ENCODE measurements around the gene WDR45B. TPM values are rescaled to one million over a fixed set of nuclear protein-coding genes. Genes with fewer than 3 reads are reported as not detected.
"Not testable (repeated sequence)": the region's sequence is repeated elsewhere in the genome, so short reads cannot be mapped to it uniquely, and the experiment has no call there.

The WDR45B gene
- total and polyA plus RNA-seq, 5 experiments from 2014 or later = 22.5 to 75.0 (median 32.6) TPM

DNA sequence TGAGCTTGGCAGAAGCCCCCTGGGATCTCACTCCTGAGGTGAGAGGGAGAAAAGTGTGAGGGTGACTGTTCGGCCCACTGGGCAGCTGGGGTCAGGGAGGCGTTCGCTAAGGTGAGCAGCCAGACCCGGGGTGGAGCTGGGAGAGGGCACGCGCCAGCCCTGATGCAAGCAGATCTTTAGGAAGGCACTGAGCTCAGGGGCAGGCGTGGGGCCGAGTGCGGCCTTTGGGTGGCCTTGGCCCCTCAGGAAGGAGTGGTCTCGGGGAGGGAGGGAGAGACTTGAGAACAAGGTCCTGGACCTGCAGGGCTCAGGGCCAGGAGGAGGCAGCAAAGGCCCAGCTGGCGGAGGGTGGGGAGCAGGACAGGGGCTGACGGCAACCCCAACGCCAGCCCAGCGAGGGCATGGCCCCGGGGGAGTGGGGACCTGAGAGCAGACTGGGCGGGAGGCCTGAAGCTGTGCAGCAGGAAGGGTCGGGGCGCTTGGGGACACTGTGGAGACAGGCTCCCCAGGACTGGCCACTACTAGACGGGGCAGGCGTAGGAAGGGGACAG is 14.5 kb upstream of the WDR45B start:
- H3K4me3 Mint-ChIP-seq = no peak overlapping the region
- POLR2A ChIA-PET = no interaction called here
- H3K9me3 Mint-ChIP-seq = no peaks in the 10 kb centered on the region
- H3K27me3 Mint-ChIP-seq = no peaks in the 10 kb centered on the region
- peaks cover 0 to 2% (median 0%) of the 10 kb centered on the region in 3 donors for H3K36me3 Mint-ChIP-seq
- no peak overlapping the region for H3K27ac Mint-ChIP-seq
- H3K4me1 Mint-ChIP-seq = no peaks in the 10 kb centered on the region
- DNase-seq (no peak), ATAC-seq (no peak)

DNA sequence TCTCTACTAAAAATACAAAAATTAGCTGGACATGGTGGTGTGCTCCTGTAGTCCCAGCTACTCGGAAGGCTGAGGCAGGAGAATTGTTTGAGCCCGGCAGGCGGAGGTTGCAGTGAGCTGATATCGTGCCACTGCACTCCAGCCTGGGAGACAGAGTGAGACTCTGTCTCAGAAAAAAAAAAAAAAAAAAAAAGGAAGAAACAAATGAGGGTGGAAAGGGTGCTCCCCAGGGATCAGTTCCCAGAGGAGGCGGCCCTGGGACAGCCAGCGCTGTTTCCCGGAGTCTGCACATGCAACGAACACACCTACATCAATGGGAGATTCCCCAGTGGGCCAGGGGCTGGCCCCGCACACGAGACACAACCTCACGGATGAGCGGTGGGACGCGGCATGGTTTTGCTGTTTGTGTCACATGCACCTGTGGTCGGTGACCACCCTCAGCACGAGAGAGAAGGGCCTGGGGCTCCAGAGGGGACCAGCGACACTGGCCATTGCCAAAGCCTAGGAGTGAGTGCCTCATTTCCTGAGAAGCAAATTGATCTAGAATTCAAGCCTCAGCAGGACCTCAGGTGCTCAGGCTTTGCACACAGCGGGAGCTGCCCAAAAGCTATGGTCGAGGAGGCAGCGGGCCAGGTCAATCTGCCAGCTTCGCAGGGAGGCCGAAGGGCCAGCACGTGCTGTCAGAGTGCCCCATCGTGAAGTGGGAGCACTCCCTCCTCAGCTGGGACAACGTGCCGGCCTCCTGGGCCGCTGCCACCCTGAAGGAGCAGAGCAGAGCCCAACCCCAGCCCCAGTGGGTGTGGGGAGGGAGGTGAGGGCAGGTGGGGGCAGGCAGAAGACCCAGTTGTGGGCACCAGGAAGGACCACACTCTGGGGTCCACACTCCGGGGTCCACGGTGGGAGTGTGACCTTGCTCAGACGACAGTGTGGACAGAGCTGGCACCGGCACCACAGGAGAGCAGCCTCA is 13.8 kb upstream of the WDR45B start:
- Mint-ChIP-seq H3K27ac (peak overlapping the region in 1 of 10 donors; percentile 34), H3K4me3 (no peak overlapping the region), H3K36me3 (peaks cover 0 to 4% (median 0%) of the 10 kb centered on the region in 3 donors), H3K9me3 (no peaks in the 10 kb centered on the region), H3K4me1 (no peaks in the 10 kb centered on the region), H3K27me3 (no peaks in the 10 kb centered on the region)
- POLR2A ChIA-PET = no interaction called here
- no peak for DNase-seq
- no peak for ATAC-seq

DNA sequence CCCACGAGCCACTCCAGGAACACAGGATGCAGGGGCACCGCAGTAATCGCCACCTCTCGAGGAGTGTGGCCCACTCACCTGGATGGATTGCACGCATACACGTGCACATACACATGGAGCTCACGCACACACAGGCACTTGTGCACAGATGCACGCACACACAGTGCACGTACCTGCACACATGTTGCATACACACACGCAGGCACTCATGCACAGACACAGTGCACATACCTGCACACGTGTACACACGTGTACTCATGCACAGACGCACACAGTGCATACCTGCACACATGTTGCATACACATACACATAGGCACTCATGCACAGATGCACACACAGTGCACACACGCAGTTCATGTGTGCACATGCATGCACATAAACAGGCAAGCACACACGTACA is 11.6 kb upstream of the WDR45B start:
- POLR2A ChIA-PET = no interaction called here
- H3K4me3 Mint-ChIP-seq = no peak overlapping the region
- no peaks in the 10 kb centered on the region for H3K27me3 Mint-ChIP-seq
- no peaks in the 10 kb centered on the region for H3K9me3 Mint-ChIP-seq
- no peaks in the 10 kb centered on the region for H3K4me1 Mint-ChIP-seq
- peaks cover 0 to 4% (median 0%) of the 10 kb centered on the region in 3 donors for H3K36me3 Mint-ChIP-seq
- ATAC-seq (no peak), DNase-seq (no peak)
- H3K27ac Mint-ChIP-seq = no peak overlapping the region

DNA sequence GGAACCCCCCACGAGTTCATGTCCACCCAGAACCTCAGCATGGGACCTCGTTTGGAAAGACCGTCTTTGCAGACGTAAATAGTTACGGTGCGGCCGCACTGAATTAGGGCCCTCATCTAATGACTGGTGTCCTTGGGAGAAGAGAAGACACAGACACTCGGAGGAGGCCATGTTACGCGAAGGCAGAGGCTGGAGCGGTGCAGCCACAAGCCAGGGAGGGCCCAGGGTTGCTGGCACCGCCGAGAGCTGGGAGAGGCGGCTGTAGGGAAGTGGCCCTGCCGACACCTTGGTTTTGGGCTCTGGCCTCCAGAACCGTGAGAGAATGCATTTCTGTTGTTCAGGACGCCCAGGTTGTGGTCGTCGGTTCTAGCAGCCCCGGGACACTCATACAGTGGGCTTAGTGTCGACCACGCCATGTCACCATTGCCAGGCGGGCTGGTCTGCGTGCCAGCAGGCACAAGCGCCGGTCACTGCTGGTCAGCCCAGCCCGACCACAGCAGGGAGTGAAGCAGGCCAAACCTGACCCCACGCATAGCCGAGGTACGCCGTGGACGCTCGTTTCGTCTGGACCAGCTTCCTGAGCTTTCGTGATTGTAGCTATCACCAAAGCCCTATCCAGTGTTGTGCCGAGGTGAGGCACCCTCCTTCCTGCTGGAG is 10.7 kb upstream of the WDR45B start:
- Mint-ChIP-seq H3K36me3 (peaks cover 0 to 4% (median 0%) of the 10 kb centered on the region in 3 donors), H3K4me1 (no peaks in the 10 kb centered on the region), H3K4me3 (no peak overlapping the region), H3K27ac (no peak overlapping the region), H3K9me3 (no peaks in the 10 kb centered on the region), H3K27me3 (no peaks in the 10 kb centered on the region)
- DNase-seq (no peak), ATAC-seq (no peak)
- POLR2A ChIA-PET = no interaction called here

DNA sequence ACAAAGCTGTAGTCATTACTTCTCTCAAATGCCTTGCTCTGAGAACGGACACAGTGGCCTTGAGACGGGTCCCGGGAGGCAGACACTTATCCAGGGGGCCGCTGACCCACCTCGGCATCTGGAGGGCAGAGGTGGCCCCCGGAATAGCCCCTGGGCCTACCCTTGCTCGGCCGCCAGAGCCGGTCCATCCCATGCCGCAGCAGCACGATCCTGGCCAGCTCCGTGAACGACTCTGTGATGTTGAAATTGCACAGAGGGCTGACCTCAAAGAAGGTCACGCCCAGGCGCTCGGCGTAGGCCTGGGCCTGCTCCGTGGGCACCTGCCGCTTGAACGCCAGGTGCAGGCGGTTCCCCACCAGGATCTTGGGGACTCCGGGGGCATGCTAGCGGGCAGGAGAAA is 10.1 kb upstream of the WDR45B start:
- no peaks in the 10 kb centered on the region for H3K9me3 Mint-ChIP-seq

DNA sequence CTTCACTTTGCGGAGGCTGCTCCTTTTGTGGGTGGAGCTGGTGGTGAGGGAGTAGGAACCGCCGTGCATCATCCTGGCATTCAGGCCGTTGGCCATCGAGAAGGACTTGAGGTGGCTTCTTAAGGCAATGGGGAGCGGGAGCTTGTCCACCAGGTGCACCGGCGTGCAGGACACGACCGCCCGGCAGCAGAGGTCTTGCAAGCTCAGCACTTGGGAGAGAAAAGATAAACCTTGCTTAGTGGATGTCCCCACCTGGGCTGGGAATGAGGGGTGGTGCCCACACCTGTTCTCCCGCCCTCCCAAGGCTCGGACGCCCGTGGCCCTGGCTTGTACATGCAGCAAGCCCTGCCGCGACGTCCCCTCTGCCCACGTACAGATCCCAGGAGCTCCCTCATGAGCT is 9.7 kb upstream of the WDR45B start:
- POLR2A ChIA-PET = no interaction called here
- H3K4me1 Mint-ChIP-seq = no peaks in the 10 kb centered on the region
- H3K36me3 Mint-ChIP-seq = peaks cover 0 to 4% (median 0%) of the 10 kb centered on the region in 3 donors
- H3K4me3 Mint-ChIP-seq = no peak overlapping the region
- H3K9me3 Mint-ChIP-seq = no peaks in the 10 kb centered on the region
- ATAC-seq (no peak), DNase-seq (no peak)
- no peak overlapping the region for H3K27ac Mint-ChIP-seq
- H3K27me3 Mint-ChIP-seq = no peaks in the 10 kb centered on the region

More for the DNA sequence above, 10.1 kb upstream of the WDR45B start:
- Mint-ChIP-seq H3K27me3 (no peaks in the 10 kb centered on the region), H3K36me3 (peaks cover 0 to 4% (median 0%) of the 10 kb centered on the region in 3 donors), H3K4me3 (no peak overlapping the region), H3K4me1 (no peaks in the 10 kb centered on the region), H3K27ac (no peak overlapping the region)
- POLR2A ChIA-PET = no interaction called here
- ATAC-seq (no peak), DNase-seq (no peak)

DNA sequence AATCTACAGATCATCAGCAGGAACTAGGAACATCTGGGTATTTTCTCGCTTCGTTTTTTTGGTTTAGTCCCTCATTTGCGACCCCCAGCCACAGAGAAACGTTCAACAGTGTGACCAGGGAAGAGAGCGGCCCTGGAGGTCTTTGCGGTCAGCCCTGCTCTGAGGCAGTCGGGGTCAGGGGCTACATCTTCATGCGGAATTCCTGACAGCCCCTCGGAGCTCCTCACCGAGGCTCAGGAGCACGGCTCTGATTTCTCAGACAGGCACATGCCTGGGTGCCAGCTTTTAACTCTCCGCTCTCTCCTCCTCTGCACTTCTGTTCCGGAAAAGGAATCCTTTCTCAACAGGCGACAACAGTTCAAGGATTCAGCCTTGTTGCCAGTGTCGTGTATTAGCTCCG is 8.0 kb upstream of the WDR45B start:
- DNase-seq = no peak

DNA sequence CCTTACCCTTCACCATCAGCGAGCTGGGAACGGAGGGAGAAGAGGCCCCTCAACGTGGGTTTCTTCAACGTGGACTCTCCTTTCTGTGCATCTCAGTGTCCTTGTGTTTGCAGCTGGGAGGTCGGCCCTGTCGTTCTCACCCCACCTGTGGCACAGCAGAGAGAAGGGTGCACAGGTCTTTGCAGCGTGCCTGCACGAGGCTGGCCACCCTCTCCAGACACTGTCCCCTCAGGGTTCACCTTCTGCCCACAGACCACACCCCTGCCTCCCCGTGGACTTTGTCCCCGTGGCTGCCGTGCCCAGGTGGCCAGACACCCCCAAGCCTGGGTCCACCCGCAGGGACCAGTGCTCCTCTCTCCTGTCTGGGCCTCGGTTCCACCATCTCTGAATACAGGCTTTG is 7.3 kb upstream of the WDR45B start:
- Mint-ChIP-seq H3K36me3 (peaks cover 0 to 2% (median 0%) of the 10 kb centered on the region in 3 donors), H3K9me3 (no peaks in the 10 kb centered on the region), H3K27ac (no peak overlapping the region), H3K4me1 (no peaks in the 10 kb centered on the region), H3K4me3 (no peak overlapping the region), H3K27me3 (no peaks in the 10 kb centered on the region)
- ATAC-seq (no peak), DNase-seq (no peak)
- POLR2A ChIA-PET = no interaction called here

More for the DNA sequence above, 8.0 kb upstream of the WDR45B start:
- ATAC-seq = no peak
- Mint-ChIP-seq H3K9me3 (no peaks in the 10 kb centered on the region), H3K36me3 (peaks cover 0 to 4% (median 0%) of the 10 kb centered on the region in 3 donors), H3K4me3 (no peak overlapping the region), H3K4me1 (no peaks in the 10 kb centered on the region), H3K27me3 (no peaks in the 10 kb centered on the region), H3K27ac (no peak overlapping the region)
- POLR2A ChIA-PET = no interaction called here

DNA sequence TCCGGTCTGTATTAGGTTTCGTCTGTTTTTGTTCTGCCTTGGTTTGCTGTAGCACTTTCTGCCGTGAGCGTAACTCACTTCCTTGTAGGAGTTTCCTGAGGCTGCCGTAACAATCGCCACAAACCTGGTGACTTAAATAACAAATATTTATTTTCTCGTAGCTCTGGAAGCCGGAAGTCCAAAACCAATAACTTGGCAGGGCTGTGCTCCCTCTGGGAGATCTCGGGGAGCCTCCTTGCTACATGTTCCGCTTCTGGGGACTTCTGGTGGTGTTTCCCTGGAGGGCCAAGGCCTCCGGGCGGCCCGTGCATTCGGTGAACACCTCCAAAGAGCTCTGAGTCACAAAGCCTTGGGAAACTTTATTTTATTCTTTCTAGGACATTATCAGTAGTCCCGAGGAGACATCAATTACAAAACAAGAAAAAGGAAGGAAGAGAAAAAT is 6.8 kb upstream of the WDR45B start:
- ATAC-seq (no peak), DNase-seq (no peak)
- Mint-ChIP-seq H3K9me3 (no peaks in the 10 kb centered on the region), H3K27me3 (no peaks in the 10 kb centered on the region), H3K36me3 (peaks cover 0 to 2% (median 0%) of the 10 kb centered on the region in 3 donors), H3K4me3 (no peak overlapping the region), H3K4me1 (no peaks in the 10 kb centered on the region), H3K27ac (peak overlapping the region in 2 of 10 donors; percentile 33 to 43)
- POLR2A ChIA-PET = no interaction called here

DNA sequence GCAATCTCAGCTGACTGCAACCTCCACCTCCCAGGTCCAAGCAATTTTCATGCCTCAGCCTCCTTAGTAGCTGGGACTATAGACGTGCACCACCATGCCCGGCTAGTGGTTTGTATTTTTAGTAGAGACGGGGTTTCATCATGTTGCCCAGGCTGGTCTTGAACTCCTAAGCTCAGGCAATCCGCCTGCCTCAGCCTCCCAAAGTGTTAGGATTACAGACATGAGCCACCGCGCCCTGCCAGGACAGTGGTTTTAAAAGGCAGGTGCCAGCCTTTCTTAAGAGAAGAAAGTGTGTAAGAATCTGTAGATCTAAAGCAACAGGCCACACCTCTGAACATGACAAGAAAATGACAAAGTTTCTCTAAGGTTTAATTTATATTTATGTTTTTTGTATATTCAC is 6.4 kb upstream of the WDR45B start:
- H3K27me3 Mint-ChIP-seq, ATAC-seq, H3K4me3 Mint-ChIP-seq, H3K4me1 Mint-ChIP-seq, POLR2A ChIA-PET, H3K27ac Mint-ChIP-seq, DNase-seq, H3K36me3 Mint-ChIP-seq, H3K9me3 Mint-ChIP-seq: not testable (repeated sequence)

DNA sequence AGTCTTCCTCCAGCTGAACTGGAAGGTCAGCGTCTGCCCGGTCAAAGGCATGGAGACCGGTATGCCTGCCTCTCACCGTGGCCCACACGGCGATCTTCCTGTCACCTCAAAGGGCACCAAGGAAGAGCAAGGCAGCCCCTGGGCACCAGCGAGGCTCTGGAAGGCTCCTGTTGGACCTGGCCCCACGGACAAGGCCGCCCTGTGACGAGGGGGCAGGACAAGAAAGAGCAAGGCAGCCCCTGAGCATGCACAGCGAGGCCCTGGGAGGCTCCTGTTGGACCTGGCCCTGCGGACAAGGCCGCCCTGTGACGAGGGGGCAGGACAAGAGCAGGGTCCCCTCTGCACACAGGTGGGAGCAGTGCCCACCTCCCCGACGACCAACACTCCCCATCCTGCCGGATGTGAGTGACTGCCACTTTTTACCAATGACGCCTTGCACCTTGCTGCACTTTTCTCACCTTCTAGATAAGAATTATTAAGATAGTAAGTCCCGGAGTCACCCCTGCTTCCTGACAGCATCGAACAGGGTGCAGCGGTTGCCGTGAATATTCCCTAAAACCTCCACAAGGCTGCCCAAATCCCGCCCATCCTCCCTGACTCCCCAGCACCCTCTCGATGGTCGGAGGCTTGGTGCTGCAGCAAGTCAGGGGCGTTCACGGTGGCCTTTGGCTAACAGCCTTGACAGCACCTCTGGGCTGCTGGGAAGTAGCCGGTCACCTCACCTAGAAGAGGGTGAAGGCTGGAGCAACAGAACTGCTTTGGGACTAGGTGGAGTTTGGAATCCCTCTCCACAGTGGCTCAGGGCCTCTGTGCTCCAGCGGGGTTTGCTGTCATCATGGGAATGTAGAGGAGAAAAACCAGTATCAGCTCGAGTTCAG is 5.6 kb upstream of the WDR45B start:
- H3K9me3 Mint-ChIP-seq = no peaks in the 10 kb centered on the region
- no peak for ATAC-seq
- no peaks in the 10 kb centered on the region for H3K27me3 Mint-ChIP-seq
- peaks cover 0 to 2% (median 0%) of the 10 kb centered on the region in 3 donors for H3K36me3 Mint-ChIP-seq
- POLR2A ChIA-PET = no interaction called here
- H3K4me3 Mint-ChIP-seq = no peak overlapping the region
- H3K4me1 Mint-ChIP-seq = peaks cover 0 to 7% (median 3%) of the 10 kb centered on the region in 4 donors
- DNase-seq = no peak
- H3K27ac Mint-ChIP-seq = peak overlapping the region in 1 of 10 donors; percentile 76

DNA sequence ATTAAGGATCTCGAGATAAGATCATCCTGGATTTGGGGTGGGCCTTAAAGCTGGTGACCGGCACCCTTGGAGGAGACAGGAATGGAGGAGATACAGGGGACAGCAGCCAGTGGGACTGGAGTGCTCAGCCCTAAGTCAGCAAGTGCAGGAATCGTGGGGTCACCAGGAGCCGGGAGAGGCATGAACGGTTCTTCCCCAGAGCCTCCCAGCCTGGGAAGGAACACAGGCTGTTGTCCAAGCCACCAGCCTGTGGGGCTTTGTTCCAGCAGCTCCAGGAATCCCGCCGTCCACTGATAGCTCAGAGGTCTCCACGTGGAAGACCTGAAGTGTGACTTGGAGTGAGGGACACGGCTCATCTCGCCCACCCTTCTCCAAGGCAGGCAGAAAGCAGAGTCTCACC is 2.5 kb upstream of the WDR45B start:
- no peak for DNase-seq
- H3K27me3 Mint-ChIP-seq = no peaks in the 10 kb centered on the region
- POLR2A ChIA-PET = interaction anchor here (0.6 kb wide), 1 partner anchor 25 kb away, joined by 3 read pairs; no protein-coding TSS in a partner anchor
- peaks cover 0 to 3% (median 0%) of the 10 kb centered on the region in 3 donors for H3K36me3 Mint-ChIP-seq
- ATAC-seq = no peak
- peak overlapping the region in 2 of 10 donors; percentile 37 to 41 for H3K27ac Mint-ChIP-seq
- no peak overlapping the region for H3K4me3 Mint-ChIP-seq
- no peaks in the 10 kb centered on the region for H3K9me3 Mint-ChIP-seq
- peaks cover 6 to 19% (median 14%) of the 10 kb centered on the region in 4 donors for H3K4me1 Mint-ChIP-seq

Data from naive thymus-derived CD8-positive, alpha-beta T cell (primary cell).